HEK293 (cell line): Measurements from ENCODE around the gene FRMD8.

Experiments used
- BCL11B ChIP-seq: fragments of 450-650 bp; formaldehyde crosslinking; IDR thresholded peaks from 2 replicates; pipeline ENCODE4 v1.5.1; 2016; ENCODE audit warnings: low read depth, missing biosample characterization, missing genetic modification characterization
- HIC1 ChIP-seq: fragments of 450-650 bp; formaldehyde crosslinking; IDR thresholded peaks from 2 replicates; pipeline ENCODE4 v1.5.1; 2016; ENCODE audit warnings: missing biosample characterization, missing genetic modification characterization
- HOXC10 ChIP-seq: sonication (generic); formaldehyde crosslinking; IDR thresholded peaks from 2 replicates; pipeline ENCODE4 v1.8.1; 2023; ENCODE audit warnings: mild to moderate bottlenecking, missing genetic modification reagents
- KLF7 ChIP-seq: fragments of 450-650 bp; formaldehyde crosslinking; IDR thresholded peaks from 2 replicates; pipeline ENCODE4 v1.5.1; 2016; ENCODE audit warnings: missing biosample characterization, missing genetic modification characterization, borderline replicate concordance
- PRDM4 ChIP-seq: fragments of 450-650 bp; formaldehyde crosslinking; IDR thresholded peaks from 2 replicates; pipeline ENCODE4 v1.5.1; 2017; ENCODE audit warnings: missing biosample characterization, missing genetic modification characterization
- TCF7L2 ChIP-seq: IDR thresholded peaks from 2 replicates; pipeline ENCODE4 v1.6.1; 2011; ENCODE audit warnings: low read depth, mild to moderate bottlenecking, inconsistent platforms, low read length, moderate library complexity, borderline replicate concordance
- ZBTB1 ChIP-seq: fragments of 450-650 bp; formaldehyde crosslinking; IDR thresholded peaks from 2 replicates; pipeline ENCODE4 v1.5.1; 2016; ENCODE audit warnings: missing biosample characterization, missing genetic modification characterization
- ZBTB8A ChIP-seq: fragments of 450-650 bp; formaldehyde crosslinking; IDR thresholded peaks from 2 replicates; pipeline ENCODE4 v1.5.1; 2016; ENCODE audit warnings: missing biosample characterization, missing genetic modification characterization
- ZEB2 ChIP-seq: fragments of 450-650 bp; formaldehyde crosslinking; IDR thresholded peaks from 2 replicates; pipeline ENCODE4 v1.5.1; 2016; ENCODE audit warnings: missing biosample characterization, missing genetic modification characterization
- ZFP3 ChIP-seq: fragments of 450-650 bp; formaldehyde crosslinking; IDR thresholded peaks from 2 replicates; pipeline ENCODE4 v1.5.1; 2016; ENCODE audit warnings: low read depth, missing biosample characterization, missing genetic modification characterization
- ZNF146 ChIP-seq: fragments of 450-650 bp; formaldehyde crosslinking; IDR thresholded peaks from 2 replicates; pipeline ENCODE4 v1.5.1; 2016; ENCODE audit warnings: missing biosample characterization, missing genetic modification characterization
- ZNF19 ChIP-seq: fragments of 450-650 bp; formaldehyde crosslinking; IDR thresholded peaks from 2 replicates; pipeline ENCODE4; 2016; ENCODE audit warnings: missing biosample characterization, missing genetic modification characterization, low read depth
- ZNF23 ChIP-seq: fragments of 450-650 bp; formaldehyde crosslinking; IDR thresholded peaks from 2 replicates; pipeline ENCODE4 v1.5.1; 2016; ENCODE audit warnings: missing biosample characterization, missing genetic modification characterization, borderline replicate concordance
- ZNF24 ChIP-seq: fragments of 450-650 bp; formaldehyde crosslinking; IDR thresholded peaks from 2 replicates; pipeline ENCODE4 v1.5.1; 2016; ENCODE audit warnings: missing biosample characterization, missing genetic modification characterization
- ZNF248 ChIP-seq: fragments of 450-650 bp; formaldehyde crosslinking; IDR thresholded peaks from 2 replicates; pipeline ENCODE4 v1.5.1; 2017; ENCODE audit warnings: missing biosample characterization, missing genetic modification characterization
- ZNF26 ChIP-seq: fragments of 450-650 bp; formaldehyde crosslinking; IDR thresholded peaks from 2 replicates; pipeline ENCODE4 v1.5.1; 2016; ENCODE audit warnings: missing biosample characterization, missing genetic modification characterization
- ZNF274 ChIP-seq, 2 experiments: fragments of 200-500 bp in 1 of 2; fragments of 450-650 bp in 1 of 2; sonication (Bioruptor generic) in 1 of 2; formaldehyde crosslinking in 1 of 2; IDR thresholded peaks; 2 replicates each; pipeline versions ENCODE4 v1.5.1 to v1.6.1; 2014 to 2016; ENCODE audit warnings: borderline replicate concordance in 1 of 2, inconsistent platforms in 1 of 2, low read length in 1 of 2, missing biosample characterization in 1 of 2, missing genetic modification characterization in 1 of 2
- ZNF426 ChIP-seq: fragments of 450-650 bp; formaldehyde crosslinking; IDR thresholded peaks from 2 replicates; pipeline ENCODE4 v1.5.1; 2017; ENCODE audit warnings: missing biosample characterization, missing genetic modification characterization, mild to moderate bottlenecking, inconsistent platforms, moderate library complexity
- ZNF433 ChIP-seq: fragments of 450-650 bp; formaldehyde crosslinking; IDR thresholded peaks from 2 replicates; pipeline ENCODE4 v1.5.1; 2016; ENCODE audit warnings: missing biosample characterization, missing genetic modification characterization, low read depth
- ZNF513 ChIP-seq: fragments of 450-650 bp; IDR thresholded peaks from 2 replicates; pipeline ENCODE4 v1.5.1; 2018; ENCODE audit warnings: missing biosample characterization, missing genetic modification characterization
- ZNF549 ChIP-seq: fragments of 450-650 bp; IDR thresholded peaks from 2 replicates; pipeline ENCODE4 v1.5.1; 2018; ENCODE audit warnings: missing biosample characterization, missing genetic modification characterization, mild to moderate bottlenecking, inconsistent platforms, moderate library complexity
- ZNF561 ChIP-seq: fragments of 450-650 bp; IDR thresholded peaks from 2 replicates; pipeline ENCODE4 v1.5.1; 2018; ENCODE audit warnings: missing biosample characterization, missing genetic modification characterization, borderline replicate concordance
- ZNF585B ChIP-seq: fragments of 450-650 bp; formaldehyde crosslinking; IDR thresholded peaks from 2 replicates; pipeline ENCODE4 v1.5.1; 2016; ENCODE audit warnings: missing biosample characterization, missing genetic modification characterization
- ZNF621 ChIP-seq: fragments of 450-650 bp; formaldehyde crosslinking; IDR thresholded peaks from 2 replicates; pipeline ENCODE4 v1.5.1; 2017; ENCODE audit warnings: missing biosample characterization, missing genetic modification characterization
- ZNF626 ChIP-seq: fragments of 450-650 bp; sonication (Bioruptor Pico); formaldehyde crosslinking; IDR thresholded peaks from 2 replicates; pipeline ENCODE4 v1.5.1; 2018; ENCODE audit warnings: missing biosample characterization, missing genetic modification characterization, inconsistent platforms
- ZNF677 ChIP-seq: fragments of 450-650 bp; IDR thresholded peaks from 2 replicates; pipeline ENCODE4 v1.5.0; 2018; ENCODE audit warnings: missing biosample characterization, mild to moderate bottlenecking, missing genetic modification characterization, moderate library complexity
- ZNF777 ChIP-seq: fragments of 450-650 bp; formaldehyde crosslinking; IDR thresholded peaks from 2 replicates; pipeline ENCODE4 v1.5.1; 2017; ENCODE audit warnings: missing biosample characterization, missing genetic modification characterization, borderline replicate concordance
- TF ChIP-seq, protein P1 (sequence below): fragments of 450-650 bp; formaldehyde crosslinking; IDR thresholded peaks from 2 replicates; pipeline ENCODE4 v1.5.1; 2017; ENCODE audit warnings: missing biosample characterization, missing genetic modification characterization
- TF ChIP-seq, protein P2 (sequence below): fragments of 450-650 bp; formaldehyde crosslinking; IDR thresholded peaks from 2 replicates; pipeline ENCODE4 v1.5.1; 2016; ENCODE audit warnings: missing biosample characterization, missing genetic modification characterization, low read depth

Gene FRMD8

DNA sequence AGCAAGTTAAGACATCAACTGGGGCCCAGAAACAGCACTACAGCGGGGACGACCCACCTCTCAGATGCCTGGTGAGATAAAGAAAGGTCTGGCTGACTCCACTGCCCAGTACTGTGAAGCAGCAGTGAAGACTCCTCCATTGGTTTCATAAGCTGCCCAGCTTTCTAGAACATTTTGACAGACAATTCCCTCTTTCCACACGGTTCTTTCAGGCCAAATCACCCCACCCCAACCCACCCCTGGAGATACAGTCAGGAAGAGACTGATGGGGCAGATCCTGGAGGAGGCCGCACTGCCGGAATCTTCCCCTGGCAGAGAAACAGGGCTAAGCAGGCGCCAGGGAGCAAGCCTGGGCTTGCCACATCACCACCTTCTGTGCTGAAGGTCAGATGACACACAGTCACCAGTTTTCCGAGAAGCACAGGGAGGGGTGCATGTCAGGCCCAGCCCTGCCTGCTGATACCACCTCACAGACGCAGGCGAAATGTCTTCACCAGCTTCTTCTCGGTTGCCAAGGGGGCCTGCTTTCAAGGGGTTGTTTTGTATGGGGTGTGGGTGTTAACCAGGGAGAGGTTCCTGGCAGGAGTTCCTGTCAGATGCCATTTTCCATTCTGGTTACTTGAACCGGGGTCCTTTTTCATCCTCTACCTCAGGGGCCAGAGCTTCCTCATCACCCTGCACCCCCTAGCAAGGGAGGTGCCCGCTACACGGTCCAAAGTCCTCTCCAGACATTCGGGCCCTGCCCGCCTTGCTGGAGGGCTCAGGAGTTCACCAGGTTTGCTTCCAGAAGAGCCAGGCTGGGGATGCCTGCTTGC, 34.7 kb downstream of the FRMD8 start (continued):
- TF ChIP-seq ZNF26 (tag by site-specific recombination): no peak
- no peak for TF ChIP-seq ZNF146 (tag by site-specific recombination)
- no peak for TF ChIP-seq ZNF677 (tag by site-specific recombination)
- TF ChIP-seq ZNF274 (IDR thresholded peaks at IDR 0.05; ENCODE audit: low read length): no peak
- TF ChIP-seq ZNF274 (tag by site-specific recombination; IDR thresholded peaks at IDR 0.05; ENCODE audit: borderline replicate concordance): no peak
- TF ChIP-seq ZNF585B (tag by site-specific recombination): no peak
- peak; percentile 92 for TF ChIP-seq ZBTB8A (tag by site-specific recombination)
- peak; percentile 95 for TF ChIP-seq HIC1 (tag by site-specific recombination)
- no peak for TF ChIP-seq ZNF561 (tag by site-specific recombination)
- TF ChIP-seq ZNF426 (tag by site-specific recombination): no peak
- peak; percentile 76 for TF ChIP-seq ZEB2 (tag by site-specific recombination)
- no peak for TF ChIP-seq ZBTB1
- TF ChIP-seq ZNF24 (tag by site-specific recombination): peak; percentile 72
- no peak for TF ChIP-seq HOXC10
- TF ChIP-seq ZNF621 (tag by site-specific recombination): no peak
- TF ChIP-seq ZNF777: no peak
- TF ChIP-seq ZFP3 (tag by site-specific recombination): no peak
- TF ChIP-seq ZNF23 (tag by site-specific recombination): no peak
- no peak; the same call in 1 of the 2 replicates for TF ChIP-seq KLF7 (tag by site-specific recombination)
- TF ChIP-seq PRDM4 (tag by site-specific recombination): 0 out of 2 replicates have a peak, but pooled peaks have one; percentile 42
- TF ChIP-seq BCL11B (tag by site-specific recombination): no peak
- no peak for TF ChIP-seq ZNF433 (tag by site-specific recombination)
- TF ChIP-seq ZNF19 (tag by site-specific recombination): no peak
- TF ChIP-seq ZNF513 (tag by site-specific recombination): no peak; the same call in 1 of the 2 replicates
- TF ChIP-seq ZNF626 (tag by site-specific recombination): no peak
- no peak for TF ChIP-seq ZNF248 (tag by site-specific recombination)
- TF ChIP-seq ZNF549 (tag by site-specific recombination): no peak
- TF ChIP-seq, protein P1, sequence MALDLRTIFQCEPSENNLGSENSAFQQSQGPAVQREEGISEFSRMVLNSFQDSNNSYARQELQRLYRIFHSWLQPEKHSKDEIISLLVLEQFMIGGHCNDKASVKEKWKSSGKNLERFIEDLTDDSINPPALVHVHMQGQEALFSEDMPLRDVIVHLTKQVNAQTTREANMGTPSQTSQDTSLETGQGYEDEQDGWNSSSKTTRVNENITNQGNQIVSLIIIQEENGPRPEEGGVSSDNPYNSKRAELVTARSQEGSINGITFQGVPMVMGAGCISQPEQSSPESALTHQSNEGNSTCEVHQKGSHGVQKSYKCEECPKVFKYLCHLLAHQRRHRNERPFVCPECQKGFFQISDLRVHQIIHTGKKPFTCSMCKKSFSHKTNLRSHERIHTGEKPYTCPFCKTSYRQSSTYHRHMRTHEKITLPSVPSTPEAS (tag by site-specific recombination): no peak; the same call in 1 of the 2 replicates
- TF ChIP-seq, protein P2, sequence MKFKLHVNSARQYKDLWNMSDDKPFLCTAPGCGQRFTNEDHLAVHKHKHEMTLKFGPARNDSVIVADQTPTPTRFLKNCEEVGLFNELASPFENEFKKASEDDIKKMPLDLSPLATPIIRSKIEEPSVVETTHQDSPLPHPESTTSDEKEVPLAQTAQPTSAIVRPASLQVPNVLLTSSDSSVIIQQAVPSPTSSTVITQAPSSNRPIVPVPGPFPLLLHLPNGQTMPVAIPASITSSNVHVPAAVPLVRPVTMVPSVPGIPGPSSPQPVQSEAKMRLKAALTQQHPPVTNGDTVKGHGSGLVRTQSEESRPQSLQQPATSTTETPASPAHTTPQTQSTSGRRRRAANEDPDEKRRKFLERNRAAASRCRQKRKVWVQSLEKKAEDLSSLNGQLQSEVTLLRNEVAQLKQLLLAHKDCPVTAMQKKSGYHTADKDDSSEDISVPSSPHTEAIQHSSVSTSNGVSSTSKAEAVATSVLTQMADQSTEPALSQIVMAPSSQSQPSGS: no peak
- TF ChIP-seq TCF7L2: no peak
